Immature natural killer cell (primary cell): Measurements from ENCODE around the gene EDDM13. TPM values are rescaled to one million over a fixed set of nuclear protein-coding genes. Genes with fewer than 3 reads are reported as not detected.
"Not testable (repeated sequence)": the region's sequence is repeated elsewhere in the genome, so short reads cannot be mapped to it uniquely, and the experiment has no call there.

Experiments
- DNase-seq, 3 donors: peaks; one replicate each; pipeline ENCODE4 v3.0.0; 2022; ENCODE audit warnings: mixed read lengths in 1 of 3
- H3K27ac Mint-ChIP-seq, 6 donors: one replicate each; pipeline ENCODE4 v1.8.0; 2020; ENCODE audit warnings: mixed read lengths in 6 of 6, mild to moderate bottlenecking in 5 of 6, inconsistent platforms in 4 of 6, moderate library complexity in 3 of 6
- H3K27me3 Mint-ChIP-seq, 3 donors: one replicate each; pipeline ENCODE4 v1.8.0; 2020 to 2021; ENCODE audit warnings: low read depth in 3 of 3, mild to moderate bottlenecking in 3 of 3, mixed read lengths in 3 of 3, moderate library complexity in 3 of 3, inconsistent platforms in 1 of 3
- H3K36me3 Mint-ChIP-seq, 3 donors: one replicate each; pipeline ENCODE4 v1.8.0; 2020; ENCODE audit warnings: mixed read lengths in 3 of 3, inconsistent platforms in 2 of 3, mild to moderate bottlenecking in 2 of 3
- H3K4me1 Mint-ChIP-seq, 2 donors: one replicate each; pipeline ENCODE4 v1.8.0; 2020; ENCODE audit warnings: inconsistent platforms in 2 of 2, mild to moderate bottlenecking in 2 of 2, mixed read lengths in 2 of 2, moderate library complexity in 1 of 2
- H3K4me3 Mint-ChIP-seq, 5 donors: one replicate each; pipeline ENCODE4 v1.8.0; 2020; ENCODE audit warnings: mild to moderate bottlenecking in 5 of 5, mixed read lengths in 5 of 5, inconsistent platforms in 3 of 5, moderate library complexity in 3 of 5
- H3K9me3 Mint-ChIP-seq, 6 donors: one replicate each; pipeline ENCODE4 v1.8.0; 2020; ENCODE audit warnings: mild to moderate bottlenecking in 6 of 6, mixed read lengths in 6 of 6, inconsistent platforms in 4 of 6, moderate library complexity in 3 of 6
- polyA plus RNA-seq, 3 donors: library from polyadenylated mRNA; unstranded; fragments of 300-500 nt; fragmentation: Illumina TruSeq; gene quantifications; one replicate each; pipeline ENCODE4 v1.2.3, GENCODE V29; 2021

The EDDM13 gene
- 1 to 10 TPM; 4.5 to 7.7 (median 4.9) TPM for polyA plus RNA-seq

GRCh38 chr19:56272161-56272798 lies at the start of gene EDDM13:
Gene EDDM13, plus strand, starts transcription at chr19:56272748. Its CDS starts 87 bp downstream, at chr19:56272835.
- Mint-ChIP-seq H3K27me3 (peaks cover 0 to 5% (median 3%) of the 10 kb centered on the region in 3 donors), H3K9me3 (no peaks in the 10 kb centered on the region), H3K36me3 (peaks cover 0 to 9% (median 0%) of the 10 kb centered on the region in 3 donors), H3K27ac (peak within 1 kb of the TSS in 2 of 6 donors; percentile 49 to 58), H3K4me1 (peaks cover 12 to 13% of the 10 kb centered on the region in 2 donors), H3K4me3 (no peak within 1 kb of the TSS)
- no peak for DNase-seq

DNA sequence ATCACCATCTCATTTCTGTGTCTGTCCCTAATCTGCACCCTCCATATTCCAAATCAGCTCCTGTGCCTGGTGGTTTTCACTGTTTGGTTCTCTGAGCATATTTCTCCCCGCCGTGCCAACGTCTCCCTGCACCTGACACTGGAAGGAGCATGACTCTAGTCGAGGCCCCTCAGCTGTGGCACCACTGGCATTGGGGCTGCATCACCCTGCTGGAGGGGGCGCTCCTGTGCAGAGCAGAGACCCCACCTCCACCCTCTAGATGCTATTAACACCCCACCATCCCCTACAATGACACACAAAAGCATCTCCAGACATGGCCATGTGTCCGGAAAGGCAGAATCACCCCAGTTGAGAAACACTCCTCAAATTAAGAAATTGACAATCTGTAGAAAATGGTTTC lies 49.6 kb upstream of the EDDM13 start:
- peaks cover 0 to 5% (median 4%) of the 10 kb centered on the region in 3 donors for H3K27me3 Mint-ChIP-seq
- H3K27ac Mint-ChIP-seq, result peak overlapping the region in 1 of 6 donors; percentile 55

GRCh38 chr19:56223481-56223880 lies 49.1 kb upstream of the EDDM13 start:
- DNase-seq, result no peak
- Mint-ChIP-seq H3K4me3 (no peak overlapping the region), H3K9me3 (no peaks in the 10 kb centered on the region), H3K4me1 (no peaks in the 10 kb centered on the region), H3K27me3 (peaks cover 0 to 5% (median 2%) of the 10 kb centered on the region in 3 donors), H3K36me3 (peaks cover 19 to 32% (median 22%) of the 10 kb centered on the region in 3 donors), H3K27ac (no peak overlapping the region)

More for the DNA sequence above, 49.6 kb upstream of the EDDM13 start:
- peaks cover 19 to 32% (median 22%) of the 10 kb centered on the region in 3 donors for H3K36me3 Mint-ChIP-seq
- H3K9me3 Mint-ChIP-seq, result no peaks in the 10 kb centered on the region
- DNase-seq, result no peak
- no peaks in the 10 kb centered on the region for H3K4me1 Mint-ChIP-seq
- no peak overlapping the region for H3K4me3 Mint-ChIP-seq

GRCh38 chr19:56245121-56245740 lies 27.3 kb upstream of the EDDM13 start:
- Mint-ChIP-seq H3K9me3 (no peaks in the 10 kb centered on the region), H3K4me3 (no peak overlapping the region), H3K27ac (no peak overlapping the region), H3K36me3 (peaks cover 0 to 4% (median 0%) of the 10 kb centered on the region in 3 donors), H3K27me3 (peaks cover 0 to 3% (median 1%) of the 10 kb centered on the region in 3 donors), H3K4me1 (no peaks in the 10 kb centered on the region)
- DNase-seq, result no peak

DNA sequence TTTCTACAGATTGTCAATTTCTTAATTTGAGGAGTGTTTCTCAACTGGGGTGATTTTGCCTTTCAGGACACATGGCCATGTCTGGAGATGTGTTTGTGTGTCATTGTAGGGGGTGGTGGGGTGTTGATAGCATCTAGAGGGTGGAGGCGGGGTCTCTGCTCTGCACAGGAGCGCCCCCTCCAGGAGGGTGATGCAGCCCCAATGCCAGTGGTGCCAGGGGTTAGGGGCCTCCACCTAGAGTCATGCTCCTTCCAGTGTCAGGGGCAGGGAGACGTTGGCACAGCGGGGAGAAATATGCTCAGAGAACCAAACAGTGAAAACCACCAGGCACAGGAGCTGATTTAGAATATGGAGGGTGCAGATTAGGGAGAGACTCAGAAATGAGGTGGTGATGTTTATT lies 26.8 kb upstream of the EDDM13 start:
- not testable (repeated sequence) for H3K4me3 Mint-ChIP-seq, H3K9me3 Mint-ChIP-seq, DNase-seq, H3K36me3 Mint-ChIP-seq, H3K27ac Mint-ChIP-seq, H3K4me1 Mint-ChIP-seq, H3K27me3 Mint-ChIP-seq

DNA sequence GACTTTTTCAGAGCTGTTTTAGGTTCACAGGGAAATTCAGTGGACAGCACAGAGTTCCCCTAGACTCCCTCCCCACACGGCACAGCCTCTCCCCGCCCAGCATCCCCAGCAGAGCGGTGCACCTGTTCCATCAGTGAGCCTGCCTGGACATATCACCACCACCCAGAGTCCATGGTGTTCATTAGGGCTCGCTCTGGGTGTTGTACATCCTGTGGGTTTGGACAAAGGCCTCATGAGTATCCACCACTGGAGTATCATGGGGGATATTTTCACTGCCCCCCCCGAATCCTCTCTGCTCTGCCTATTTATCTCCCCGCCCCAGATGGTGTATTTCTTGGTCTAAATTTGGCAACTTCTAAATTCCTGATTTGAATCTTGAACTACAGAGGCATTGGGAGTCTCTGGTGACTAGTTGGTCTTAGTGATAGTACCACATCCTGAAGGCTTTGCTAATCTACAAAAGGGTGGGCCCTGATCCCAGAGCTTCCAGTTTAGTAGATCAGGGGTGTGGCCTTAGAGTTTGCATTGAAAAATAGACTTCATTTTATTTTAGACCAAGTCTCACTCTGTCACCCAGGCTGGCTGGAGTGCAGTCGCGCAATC lies 23.7 kb upstream of the EDDM13 start:
- H3K4me1 Mint-ChIP-seq, DNase-seq, H3K36me3 Mint-ChIP-seq, H3K4me3 Mint-ChIP-seq, H3K27me3 Mint-ChIP-seq, H3K27ac Mint-ChIP-seq, H3K9me3 Mint-ChIP-seq: not testable (repeated sequence)

DNA sequence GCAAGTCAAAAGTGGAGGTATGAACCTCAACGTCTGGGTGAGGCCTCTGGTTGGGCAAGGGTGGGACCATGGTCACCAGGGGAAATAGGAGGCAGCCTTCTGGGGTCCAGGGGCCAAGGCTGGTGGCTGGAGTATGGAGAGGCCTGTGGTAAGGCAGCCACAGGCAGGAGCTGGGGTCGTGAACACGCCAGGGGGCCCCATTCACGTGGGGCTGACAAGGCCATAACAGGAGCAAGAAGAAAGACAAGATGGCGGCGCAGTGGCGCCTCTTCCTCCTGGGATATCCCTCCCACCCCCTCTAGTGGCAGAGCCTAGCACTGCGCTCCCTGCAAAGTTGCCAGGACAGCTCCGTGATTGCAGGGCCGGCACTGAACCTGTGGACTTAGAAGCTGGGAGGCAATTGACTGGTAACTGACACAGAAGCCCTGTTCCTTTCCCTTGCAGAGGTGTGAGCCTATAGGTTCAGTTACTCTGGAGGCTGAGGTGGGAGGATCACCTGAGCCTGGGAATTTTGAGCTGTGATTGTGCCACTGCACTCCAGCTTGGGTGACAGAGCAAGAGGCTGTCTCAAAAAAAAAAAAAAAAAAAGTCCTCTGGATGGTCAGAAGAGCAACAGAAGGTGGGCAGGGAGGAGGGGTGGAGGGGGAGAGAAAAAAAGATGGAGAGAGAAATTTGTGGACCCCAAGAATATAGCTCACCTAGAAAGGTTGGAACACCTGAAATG lies 19.7 kb upstream of the EDDM13 start:
- no peak overlapping the region for H3K27ac Mint-ChIP-seq
- no peaks in the 10 kb centered on the region for H3K4me1 Mint-ChIP-seq
- peaks cover 0 to 4% (median 0%) of the 10 kb centered on the region in 3 donors for H3K36me3 Mint-ChIP-seq
- peaks cover 0 to 3% (median 0%) of the 10 kb centered on the region in 3 donors for H3K27me3 Mint-ChIP-seq
- H3K9me3 Mint-ChIP-seq, result no peaks in the 10 kb centered on the region
- peak; percentile 52 to 59 (median 56) for DNase-seq
- H3K4me3 Mint-ChIP-seq, result no peak overlapping the region

DNA sequence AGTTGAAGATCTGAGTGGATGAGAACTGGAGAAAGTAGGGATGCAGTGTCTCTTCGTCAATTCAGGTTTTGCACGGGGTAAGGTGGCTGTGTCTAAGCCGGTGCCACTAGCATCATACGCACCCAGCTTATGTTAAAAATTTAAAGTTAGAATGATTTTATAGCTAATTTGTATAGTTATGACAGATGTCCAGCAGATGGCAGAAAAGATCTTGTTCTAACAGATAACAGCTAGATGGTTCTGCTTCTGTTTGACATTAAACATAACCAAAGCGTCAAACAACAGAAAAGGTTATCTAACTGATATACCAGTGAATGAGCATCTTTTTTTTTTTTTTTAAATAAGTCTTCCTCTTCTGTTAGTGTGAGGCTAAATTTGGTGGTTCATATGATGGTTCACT lies 18.8 kb upstream of the EDDM13 start:
- Mint-ChIP-seq H3K36me3 (peaks cover 0 to 4% (median 0%) of the 10 kb centered on the region in 3 donors), H3K4me3 (no peak overlapping the region), H3K4me1 (no peaks in the 10 kb centered on the region), H3K9me3 (peaks cover 0 to 2% (median 0%) of the 10 kb centered on the region in 6 donors), H3K27me3 (peaks cover 0 to 4% (median 0%) of the 10 kb centered on the region in 3 donors), H3K27ac (no peak overlapping the region)
- peak; percentile 11 to 33 (median 12) for DNase-seq

DNA sequence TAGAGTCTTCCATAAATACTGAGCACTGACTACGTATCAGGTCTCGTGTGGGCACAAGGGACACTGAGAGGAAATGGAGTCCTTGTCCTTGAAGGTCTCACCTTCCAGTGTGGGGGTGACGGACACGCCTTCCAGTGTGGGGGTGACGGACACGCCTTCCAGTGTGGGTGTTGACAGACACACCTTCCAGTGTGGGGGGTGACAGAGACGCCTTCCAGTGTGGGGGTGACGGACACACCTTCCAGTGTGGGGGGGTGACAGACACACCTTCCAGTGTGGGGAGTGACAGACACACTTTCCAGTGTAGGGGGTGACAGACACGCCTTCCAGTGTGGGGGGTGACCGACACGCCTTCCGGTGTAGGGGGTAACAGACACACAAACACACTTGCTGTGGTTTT lies 14.3 kb upstream of the EDDM13 start:
- no peak overlapping the region for H3K4me3 Mint-ChIP-seq
- peaks cover 0 to 4% (median 3%) of the 10 kb centered on the region in 3 donors for H3K36me3 Mint-ChIP-seq
- peaks cover 0 to 2% (median 0%) of the 10 kb centered on the region in 6 donors for H3K9me3 Mint-ChIP-seq
- H3K27me3 Mint-ChIP-seq, result peaks cover 0 to 4% (median 0%) of the 10 kb centered on the region in 3 donors
- no peak for DNase-seq
- H3K27ac Mint-ChIP-seq, result no peak overlapping the region
- H3K4me1 Mint-ChIP-seq, result no peaks in the 10 kb centered on the region

- no peaks in the 10 kb centered on the region for H3K4me1 Mint-ChIP-seq
- H3K27ac Mint-ChIP-seq, result peak overlapping the region in 1 of 6 donors; percentile 44
- DNase-seq, result no peak
- H3K4me3 Mint-ChIP-seq, result no peak overlapping the region
- H3K36me3 Mint-ChIP-seq, result peaks cover 0 to 4% (median 3%) of the 10 kb centered on the region in 3 donors
- H3K9me3 Mint-ChIP-seq, result peaks cover 0 to 2% (median 0%) of the 10 kb centered on the region in 6 donors
- H3K27me3 Mint-ChIP-seq, result peaks cover 0 to 4% (median 0%) of the 10 kb centered on the region in 3 donors
Measured at GRCh38 chr19:56261145-56261544, 11.4 kb upstream of the EDDM13 start.

GRCh38 chr19:56261932-56262331 lies 10.6 kb upstream of the EDDM13 start:
- H3K4me3 Mint-ChIP-seq, H3K36me3 Mint-ChIP-seq, H3K27me3 Mint-ChIP-seq, DNase-seq, H3K4me1 Mint-ChIP-seq, H3K9me3 Mint-ChIP-seq: not testable (repeated sequence)
- peak overlapping the region in 1 of 6 donors; percentile 44 for H3K27ac Mint-ChIP-seq

DNA sequence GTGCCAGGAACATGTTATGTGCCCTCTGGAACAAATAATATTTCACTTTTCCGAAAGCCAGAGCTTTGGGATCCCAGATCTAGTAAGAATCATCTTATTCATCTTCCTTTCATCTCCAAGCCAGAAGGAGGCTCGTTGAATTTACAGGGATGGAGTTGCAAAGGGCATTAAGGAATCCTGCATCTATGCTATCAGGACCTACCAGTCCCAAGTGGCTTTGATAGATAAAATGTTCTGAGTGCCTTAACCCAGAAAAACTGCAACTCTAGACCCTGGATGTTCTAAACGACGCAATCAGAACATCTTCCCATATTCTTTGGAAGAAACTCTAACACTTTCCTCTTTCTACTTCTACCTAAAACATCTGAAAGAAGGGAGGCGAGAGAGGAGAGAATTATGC lies 9.2 kb upstream of the EDDM13 start:
- Mint-ChIP-seq H3K27ac (no peak overlapping the region), H3K4me1 (no peaks in the 10 kb centered on the region), H3K4me3 (no peak overlapping the region)

DNA sequence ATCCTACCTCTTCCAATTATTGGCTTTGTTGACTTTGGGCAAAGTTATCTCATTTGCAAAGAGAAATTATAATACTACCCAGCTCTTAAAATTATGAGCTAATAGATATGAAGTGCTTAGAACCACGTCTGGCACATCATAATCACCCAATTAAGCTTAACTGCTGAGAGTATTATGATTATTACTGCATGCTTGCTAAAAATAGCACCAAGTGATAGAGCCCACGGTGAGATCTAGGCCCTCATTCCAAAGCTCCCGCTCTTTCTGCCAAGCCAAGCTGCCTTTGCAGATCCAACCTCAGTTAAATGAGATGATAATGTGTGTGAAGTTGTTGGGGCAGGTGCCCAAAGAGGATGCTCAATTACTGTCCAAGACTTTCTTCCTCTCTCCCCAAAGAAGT lies 6.5 kb upstream of the EDDM13 start:
- Mint-ChIP-seq H3K36me3 (no peaks in the 10 kb centered on the region), H3K27me3 (peaks cover 0 to 3% (median 0%) of the 10 kb centered on the region in 3 donors), H3K9me3 (no peaks in the 10 kb centered on the region), H3K4me3 (no peak overlapping the region), H3K4me1 (peaks cover 7 to 9% of the 10 kb centered on the region in 2 donors), H3K27ac (no peak overlapping the region)
- DNase-seq, result no peak

More for the DNA sequence above, 9.2 kb upstream of the EDDM13 start:
- H3K36me3 Mint-ChIP-seq, result peaks cover 0 to 4% (median 3%) of the 10 kb centered on the region in 3 donors
- DNase-seq, result no peak
- no peaks in the 10 kb centered on the region for H3K27me3 Mint-ChIP-seq
- H3K9me3 Mint-ChIP-seq, result peaks cover 0 to 1% (median 0%) of the 10 kb centered on the region in 6 donors
